ENCODE results near the gene REXO1.

REXO1 gene

GRCh38 chr19:1843646-1844394 lies 4.5 kb downstream of the REXO1 start:
- H3K4me3 ChIP-seq (ENCODE audit: low read length): no peak overlapping the region
- DNase-seq (ENCODE audit: low read depth): no peak
- TF ChIP-seq, protein P1, sequence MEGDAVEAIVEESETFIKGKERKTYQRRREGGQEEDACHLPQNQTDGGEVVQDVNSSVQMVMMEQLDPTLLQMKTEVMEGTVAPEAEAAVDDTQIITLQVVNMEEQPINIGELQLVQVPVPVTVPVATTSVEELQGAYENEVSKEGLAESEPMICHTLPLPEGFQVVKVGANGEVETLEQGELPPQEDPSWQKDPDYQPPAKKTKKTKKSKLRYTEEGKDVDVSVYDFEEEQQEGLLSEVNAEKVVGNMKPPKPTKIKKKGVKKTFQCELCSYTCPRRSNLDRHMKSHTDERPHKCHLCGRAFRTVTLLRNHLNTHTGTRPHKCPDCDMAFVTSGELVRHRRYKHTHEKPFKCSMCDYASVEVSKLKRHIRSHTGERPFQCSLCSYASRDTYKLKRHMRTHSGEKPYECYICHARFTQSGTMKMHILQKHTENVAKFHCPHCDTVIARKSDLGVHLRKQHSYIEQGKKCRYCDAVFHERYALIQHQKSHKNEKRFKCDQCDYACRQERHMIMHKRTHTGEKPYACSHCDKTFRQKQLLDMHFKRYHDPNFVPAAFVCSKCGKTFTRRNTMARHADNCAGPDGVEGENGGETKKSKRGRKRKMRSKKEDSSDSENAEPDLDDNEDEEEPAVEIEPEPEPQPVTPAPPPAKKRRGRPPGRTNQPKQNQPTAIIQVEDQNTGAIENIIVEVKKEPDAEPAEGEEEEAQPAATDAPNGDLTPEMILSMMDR (conservative IDR thresholded peaks at IDR 0.05; ENCODE audit: low read depth, low read length): peak; percentile 12

- DNase-seq (ENCODE audit: low read depth): no peak
- TF ChIP-seq, protein P1 (conservative IDR thresholded peaks at IDR 0.05; ENCODE audit: low read depth, low read length): no peak
- H3K4me3 ChIP-seq (ENCODE audit: low read length): no peak overlapping the region
These were observed 5.2 kb downstream of the REXO1 start for GRCh38 chr19:1843116-1843515.

DNA sequence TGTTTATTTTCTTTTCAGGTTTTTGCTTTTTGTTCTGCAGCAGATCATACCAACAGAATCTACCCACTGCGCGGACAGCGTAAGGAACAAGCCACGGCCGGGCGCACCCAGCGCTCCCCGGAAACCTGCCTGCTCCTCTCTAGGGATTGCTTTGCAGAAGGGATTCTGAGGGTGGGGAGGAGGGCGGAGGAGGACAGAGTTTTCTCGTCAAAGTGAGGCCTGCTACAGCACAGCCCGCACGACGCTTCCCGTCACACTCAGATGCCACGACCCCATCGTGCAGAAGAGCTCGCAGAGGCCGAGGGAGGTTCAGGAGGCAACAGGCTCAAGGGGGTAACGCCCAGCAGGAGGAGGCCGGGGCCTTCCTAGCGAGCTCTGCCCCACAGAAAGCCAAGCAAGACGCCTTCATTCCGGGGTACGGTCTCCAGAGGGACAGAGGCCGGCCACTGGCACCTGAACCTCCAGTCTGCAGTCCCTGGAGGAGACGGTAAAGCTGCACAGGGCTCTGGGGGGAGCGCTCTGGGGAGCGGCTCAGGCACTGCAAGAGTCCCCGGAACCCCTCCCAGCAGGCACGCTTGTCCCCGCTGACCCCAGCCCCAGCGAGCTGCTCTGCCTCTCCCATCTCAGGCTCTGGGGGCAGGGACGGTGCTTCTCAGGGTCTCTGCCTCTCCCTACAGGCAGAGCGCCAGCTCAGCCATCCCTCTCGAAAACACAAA lies 6.9 kb downstream of the REXO1 start:
- no peak overlapping the region for H3K4me3 ChIP-seq (ENCODE audit: low read length)
- DNase-seq (ENCODE audit: low read depth): no peak
- TF ChIP-seq, protein P1 (conservative IDR thresholded peaks at IDR 0.05; ENCODE audit: low read depth, low read length): no peak

GRCh38 chr19:1840541-1841115 lies 7.7 kb downstream of the REXO1 start:
- TF ChIP-seq, protein P1 (conservative IDR thresholded peaks at IDR 0.05; ENCODE audit: low read depth, low read length): no peak
- H3K4me3 ChIP-seq (ENCODE audit: low read length): no peak overlapping the region
- no peak for DNase-seq (ENCODE audit: low read depth)

DNA sequence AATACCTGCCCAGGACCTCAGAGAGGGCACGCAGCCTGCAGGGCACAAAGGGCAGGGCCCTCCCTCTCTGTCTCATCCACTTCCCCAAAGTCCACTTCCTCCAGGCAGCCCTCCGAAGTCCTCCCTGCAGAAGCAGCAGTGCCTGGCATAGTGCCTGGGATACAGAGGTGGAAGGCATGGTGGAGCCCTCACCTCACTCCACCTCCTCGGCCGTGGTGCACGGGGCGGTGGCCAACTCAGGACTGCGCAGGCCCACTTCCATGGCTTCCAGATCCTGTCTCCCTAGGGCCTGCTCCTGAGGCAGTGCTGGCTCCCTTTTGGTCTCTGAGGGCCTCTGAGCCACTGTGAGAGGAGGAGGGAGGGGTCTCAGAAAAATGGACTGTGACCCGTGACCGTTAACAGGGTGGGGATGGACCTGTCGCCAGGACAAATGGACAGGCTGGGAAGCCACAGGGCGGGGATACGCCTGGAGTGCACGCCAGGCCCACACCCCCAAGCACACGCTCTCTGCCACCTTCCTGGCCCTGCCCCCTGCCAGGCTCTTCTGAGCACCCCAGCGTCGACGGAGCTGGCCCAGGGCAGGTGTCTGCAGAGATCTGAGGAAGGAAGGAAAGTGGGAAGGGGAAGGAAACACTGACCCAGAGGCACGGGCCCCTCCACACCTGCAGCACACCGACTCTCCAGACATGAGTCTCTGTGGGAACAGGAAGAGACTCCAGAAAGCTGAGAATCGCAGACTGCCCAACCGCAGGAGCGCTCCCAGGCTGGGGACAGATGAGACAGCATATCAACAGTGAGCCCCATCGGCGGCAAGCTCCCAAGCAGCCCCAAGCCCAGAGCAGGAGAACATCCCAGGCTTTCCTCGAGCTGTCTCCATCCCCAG lies 8.4 kb downstream of the REXO1 start:
- no peak overlapping the region for H3K4me3 ChIP-seq (ENCODE audit: low read length)
- no peak for DNase-seq (ENCODE audit: low read depth)
- TF ChIP-seq, protein P1 (conservative IDR thresholded peaks at IDR 0.05; ENCODE audit: low read depth, low read length): no peak

DNA sequence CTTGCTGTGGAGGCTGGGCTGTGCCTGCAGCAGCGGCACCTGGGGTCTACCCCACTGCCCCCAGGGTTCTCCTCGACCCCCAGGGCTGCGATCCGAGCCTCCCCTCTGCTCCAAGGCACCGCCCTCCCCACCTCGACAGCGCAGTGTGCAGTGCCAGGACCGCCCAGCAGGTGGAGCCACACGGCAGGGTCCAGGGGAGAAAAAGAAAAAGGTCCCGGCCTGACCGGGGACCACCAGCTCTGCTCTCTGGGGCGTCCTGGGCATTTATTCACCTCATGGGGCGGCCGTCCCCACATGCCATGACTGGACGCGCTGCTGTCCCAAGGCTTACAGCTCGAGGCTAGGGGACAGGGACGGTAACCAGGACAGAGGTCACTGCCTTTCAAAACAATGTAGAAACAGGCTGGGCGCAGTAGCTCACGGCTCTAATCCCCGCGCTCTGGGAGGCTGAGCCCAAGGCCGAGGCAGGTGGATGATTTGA lies 10.6 kb downstream of the REXO1 start:
- no peak overlapping the region for H3K4me3 ChIP-seq (ENCODE audit: low read length)

More for the DNA sequence above, 10.6 kb downstream of the REXO1 start:
- TF ChIP-seq, protein P1 (conservative IDR thresholded peaks at IDR 0.05; ENCODE audit: low read depth, low read length): peak; percentile 97
- DNase-seq (ENCODE audit: low read depth): no peak

All from retinal pigment epithelial cell (primary cell).